HG03521 (cell line): Measurements from ENCODE around the gene ELN.

ENCODE experiments used
- ATAC-seq: cut with Tn5 transposase; IDR thresholded peaks from one replicate; pipeline ENCODE4 v1.9.1; 2021; ENCODE audit warnings: mild to moderate bottlenecking, moderate library complexity; ENCODE audit not compliant: unreplicated experiment

Gene ELN

DNA sequence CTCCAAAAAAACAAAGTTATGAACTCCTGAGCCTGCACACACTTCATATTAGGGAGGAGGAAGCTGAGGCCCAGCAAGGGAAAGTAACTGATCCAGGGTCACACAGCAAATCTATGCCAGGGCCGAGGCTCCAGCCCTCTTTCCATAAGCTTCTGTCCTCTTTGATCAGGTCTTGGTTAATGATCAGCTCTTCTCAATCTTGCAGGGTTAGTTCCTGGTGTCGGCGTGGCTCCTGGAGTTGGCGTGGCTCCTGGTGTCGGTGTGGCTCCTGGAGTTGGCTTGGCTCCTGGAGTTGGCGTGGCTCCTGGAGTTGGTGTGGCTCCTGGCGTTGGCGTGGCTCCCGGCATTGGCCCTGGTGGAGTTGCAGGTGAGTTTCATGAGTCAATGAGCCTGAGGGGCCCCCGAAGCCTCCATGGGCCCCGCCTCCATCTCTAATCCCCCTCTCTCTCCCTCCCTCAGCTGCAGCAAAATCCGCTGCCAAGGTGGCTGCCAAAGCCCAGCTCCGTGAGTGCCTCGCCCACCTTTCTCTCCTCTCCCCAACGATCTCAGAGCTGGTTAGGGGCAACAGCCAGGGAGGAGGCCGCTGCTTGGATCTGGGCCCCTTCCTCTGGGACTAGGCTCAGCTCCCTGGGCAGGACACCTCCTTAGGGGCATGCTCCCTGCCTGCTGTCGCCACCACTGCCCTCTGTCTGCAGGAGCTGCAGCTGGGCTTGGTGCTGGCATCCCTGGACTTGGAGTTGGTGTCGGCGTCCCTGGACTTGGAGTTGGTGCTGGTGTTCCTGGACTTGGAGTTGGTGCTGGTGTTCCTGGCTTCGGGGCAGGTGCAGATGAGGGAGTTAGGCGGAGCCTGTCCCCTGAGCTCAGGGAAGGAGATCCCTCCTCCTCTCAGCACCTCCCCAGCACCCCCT is 32.0 kb downstream of the ELN start:
- no peak for ATAC-seq

DNA sequence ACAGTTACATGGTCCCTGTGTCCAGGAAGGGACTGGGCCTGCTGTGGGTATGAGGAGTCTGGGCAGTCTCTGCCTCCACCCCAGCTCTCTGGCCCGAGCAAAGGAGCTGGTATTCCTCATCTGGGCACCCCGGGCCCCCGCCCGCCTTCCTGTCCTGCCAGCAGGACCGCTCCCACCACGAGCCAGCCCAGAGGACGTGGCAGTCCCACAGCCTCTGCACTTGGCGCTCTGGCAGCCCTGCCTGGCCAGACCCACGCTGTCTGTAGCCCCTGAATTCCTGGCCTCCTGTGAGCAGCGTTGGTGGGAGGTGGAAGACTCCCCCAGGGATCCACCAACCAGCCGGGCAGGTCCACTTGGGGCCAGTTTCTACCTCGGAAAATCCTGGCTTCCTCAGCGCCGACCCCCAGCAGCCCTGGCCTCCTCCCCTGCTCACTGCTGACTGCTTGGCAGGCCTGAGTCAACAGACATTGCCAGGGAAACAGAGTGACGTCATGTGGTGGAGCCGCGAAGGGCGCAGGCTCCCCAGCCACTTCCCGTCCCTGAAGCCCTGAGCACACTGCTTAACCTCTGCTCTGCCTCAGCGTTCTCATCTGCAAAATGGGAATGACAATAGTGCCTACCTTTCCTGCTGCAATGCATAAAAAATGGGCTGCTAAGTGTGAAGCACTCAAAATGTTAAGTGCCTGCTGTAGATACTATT is 34.0 kb downstream of the ELN start:
- no peak for ATAC-seq

DNA sequence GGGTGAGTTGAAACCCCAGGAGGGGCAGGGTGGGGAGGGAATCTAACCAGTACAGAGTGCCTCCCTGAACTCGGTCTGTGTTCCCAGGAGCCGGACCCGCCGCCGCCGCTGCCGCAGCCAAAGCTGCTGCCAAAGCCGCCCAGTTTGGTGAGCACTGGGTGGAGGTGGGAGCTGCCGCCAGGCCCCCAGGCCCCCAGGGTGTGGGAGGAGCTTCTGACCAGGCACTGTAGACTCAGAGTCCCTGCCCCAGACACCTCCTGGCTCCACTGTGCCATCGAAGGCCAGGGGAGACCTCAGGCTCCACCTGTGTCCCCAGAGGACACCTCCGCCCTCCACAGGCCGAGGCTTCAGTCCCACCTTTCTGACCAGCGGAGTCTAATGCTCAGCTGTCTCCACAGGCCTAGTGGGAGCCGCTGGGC is 35.3 kb downstream of the ELN start:
- ATAC-seq = no peak

DNA sequence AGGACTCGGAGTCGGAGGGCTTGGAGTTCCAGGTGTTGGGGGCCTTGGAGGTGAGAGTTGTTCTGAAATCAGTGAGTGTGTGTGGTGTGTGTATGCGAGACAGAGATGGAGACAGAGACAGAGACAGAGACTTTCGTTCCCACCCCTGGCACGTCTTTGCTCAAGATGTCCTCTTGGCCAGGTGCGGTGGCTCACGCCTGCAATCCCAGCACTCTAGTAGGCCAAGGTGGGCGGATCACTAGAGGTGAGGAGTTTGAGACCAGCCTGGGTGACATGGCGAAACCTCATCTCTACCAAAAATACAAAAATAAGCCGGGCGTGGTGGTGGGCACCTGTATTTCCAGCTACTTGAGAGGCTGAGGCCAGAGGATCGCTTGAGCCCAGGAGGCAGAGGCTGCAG is 35.7 kb downstream of the ELN start:
- no peak for ATAC-seq

DNA sequence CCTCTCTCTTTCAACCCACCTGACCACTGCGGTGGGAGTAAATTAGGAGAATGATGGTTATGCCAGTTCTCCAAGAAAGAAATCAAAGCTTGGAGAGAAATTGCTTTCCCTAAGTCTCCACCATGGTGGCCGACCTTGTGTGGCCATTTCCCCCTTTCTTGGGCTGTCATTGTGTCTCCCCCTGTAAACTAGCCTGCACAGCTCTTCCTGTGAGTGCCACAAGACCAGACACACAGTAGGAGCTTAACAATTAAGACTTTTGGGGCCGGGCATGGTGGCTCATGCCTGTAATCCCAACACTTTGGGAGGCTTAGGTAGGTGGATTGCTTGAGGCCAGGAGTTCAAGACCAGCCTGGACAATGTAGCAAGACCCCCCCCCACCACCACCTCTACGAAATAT is 36.7 kb downstream of the ELN start:
- no peak for ATAC-seq

DNA sequence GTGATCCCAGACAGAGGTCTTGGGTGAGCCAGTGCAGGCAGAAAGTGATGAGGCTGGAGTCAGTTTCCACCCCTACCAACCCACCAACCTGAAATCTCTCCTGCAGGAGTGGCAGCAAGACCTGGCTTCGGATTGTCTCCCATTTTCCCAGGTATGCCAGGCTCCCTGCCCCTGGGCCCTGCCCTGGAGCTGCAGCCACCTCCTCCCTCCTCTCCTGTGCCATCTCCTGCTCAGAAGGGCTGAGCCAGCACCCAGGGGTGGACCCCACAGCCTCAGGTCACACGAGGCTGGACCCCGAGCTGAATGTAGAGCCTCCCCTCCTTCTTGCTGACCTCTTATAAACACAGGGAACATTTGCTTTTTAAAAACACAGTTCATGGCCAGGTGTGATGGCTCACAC is 38.7 kb downstream of the ELN start:
- no peak for ATAC-seq

DNA sequence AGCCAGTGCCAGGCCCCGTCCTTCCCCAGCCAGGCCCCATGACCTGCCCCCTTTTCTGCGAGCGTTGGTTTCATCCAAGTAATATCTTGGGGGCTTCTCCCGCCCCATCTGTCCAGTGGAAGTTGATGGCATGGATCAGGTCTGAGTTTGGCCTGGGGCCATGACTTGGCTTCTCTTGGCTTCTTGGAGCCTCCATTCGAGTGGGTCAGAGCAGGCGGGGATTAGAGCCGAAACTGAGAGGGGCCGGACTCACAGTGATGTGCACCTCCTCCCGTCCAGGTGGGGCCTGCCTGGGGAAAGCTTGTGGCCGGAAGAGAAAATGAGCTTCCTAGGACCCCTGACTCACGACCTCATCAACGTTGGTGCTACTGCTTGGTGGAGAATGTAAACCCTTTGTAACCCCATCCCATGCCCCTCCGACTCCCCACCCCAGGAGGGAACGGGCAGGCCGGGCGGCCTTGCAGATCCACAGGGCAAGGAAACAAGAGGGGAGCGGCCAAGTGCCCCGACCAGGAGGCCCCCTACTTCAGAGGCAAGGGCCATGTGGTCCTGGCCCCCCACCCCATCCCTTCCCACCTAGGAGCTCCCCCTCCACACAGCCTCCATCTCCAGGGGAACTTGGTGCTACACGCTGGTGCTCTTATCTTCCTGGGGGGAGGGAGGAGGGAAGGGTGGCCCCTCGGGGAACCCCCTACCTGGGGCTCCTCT is 40.6 kb downstream of the ELN start:
- no peak for ATAC-seq

DNA sequence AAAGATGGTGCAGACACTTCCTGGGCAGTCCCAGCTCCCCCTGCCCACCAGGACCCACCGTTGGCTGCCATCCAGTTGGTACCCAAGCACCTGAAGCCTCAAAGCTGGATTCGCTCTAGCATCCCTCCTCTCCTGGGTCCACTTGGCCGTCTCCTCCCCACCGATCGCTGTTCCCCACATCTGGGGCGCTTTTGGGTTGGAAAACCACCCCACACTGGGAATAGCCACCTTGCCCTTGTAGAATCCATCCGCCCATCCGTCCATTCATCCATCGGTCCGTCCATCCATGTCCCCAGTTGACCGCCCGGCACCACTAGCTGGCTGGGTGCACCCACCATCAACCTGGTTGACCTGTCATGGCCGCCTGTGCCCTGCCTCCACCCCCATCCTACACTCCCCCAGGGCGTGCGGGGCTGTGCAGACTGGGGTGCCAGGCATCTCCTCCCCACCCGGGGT is 41.1 kb downstream of the ELN start:
- no peak for ATAC-seq

DNA sequence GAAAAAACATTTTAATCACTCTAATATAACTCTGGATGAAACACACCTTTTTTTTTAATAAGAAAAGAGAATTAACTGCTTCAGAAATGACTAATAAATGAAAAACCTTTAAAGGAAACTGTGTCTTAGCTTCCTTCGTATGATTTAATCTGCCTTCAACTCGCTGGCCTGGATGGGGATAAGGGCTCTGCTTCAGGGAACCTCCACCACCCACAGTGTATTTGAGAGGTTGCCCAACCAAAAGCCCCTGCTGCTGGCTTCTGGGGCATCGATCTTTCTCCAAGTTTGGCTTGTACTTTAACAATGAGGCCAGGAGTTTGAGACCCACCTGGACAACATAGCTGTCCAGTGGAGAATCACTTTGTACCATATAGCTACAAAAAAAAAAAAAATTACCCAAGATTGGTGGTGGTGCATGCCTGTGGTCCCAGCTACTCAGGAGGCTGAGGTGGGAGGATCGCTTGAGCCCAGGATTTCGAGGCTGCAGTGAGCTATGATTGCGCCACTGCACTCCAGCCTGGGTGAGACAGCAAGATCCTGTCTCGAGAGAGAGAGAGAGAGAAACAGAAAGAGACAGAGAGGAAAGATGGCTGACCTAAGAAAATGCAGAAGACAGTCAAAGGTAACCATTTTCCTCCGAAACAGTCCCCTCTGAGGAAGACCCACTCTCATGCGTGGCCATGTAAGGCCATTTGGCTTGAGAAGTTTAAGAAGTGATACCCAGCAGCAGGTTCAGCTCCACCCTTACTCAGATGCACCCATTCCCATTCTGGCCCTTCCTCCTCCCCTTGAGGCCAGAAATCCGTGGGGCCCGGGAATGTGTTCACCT is 42.0 kb downstream of the ELN start:
- no peak for ATAC-seq

DNA sequence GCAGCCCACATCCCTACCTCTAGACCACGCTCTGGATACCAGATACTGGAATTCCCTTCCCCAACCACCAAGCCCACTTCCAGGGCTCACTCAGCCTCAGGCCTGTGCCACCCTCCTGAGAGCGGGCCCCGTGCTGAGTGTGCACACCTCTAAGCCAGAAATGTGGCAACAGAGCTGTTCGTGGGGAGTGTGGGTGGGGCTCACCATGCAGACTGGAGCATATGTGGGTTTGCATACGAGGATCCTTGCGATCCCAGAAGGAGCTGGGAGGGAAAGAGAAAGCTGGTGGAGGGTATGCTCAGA is 42.6 kb downstream of the ELN start:
- no peak for ATAC-seq

DNA sequence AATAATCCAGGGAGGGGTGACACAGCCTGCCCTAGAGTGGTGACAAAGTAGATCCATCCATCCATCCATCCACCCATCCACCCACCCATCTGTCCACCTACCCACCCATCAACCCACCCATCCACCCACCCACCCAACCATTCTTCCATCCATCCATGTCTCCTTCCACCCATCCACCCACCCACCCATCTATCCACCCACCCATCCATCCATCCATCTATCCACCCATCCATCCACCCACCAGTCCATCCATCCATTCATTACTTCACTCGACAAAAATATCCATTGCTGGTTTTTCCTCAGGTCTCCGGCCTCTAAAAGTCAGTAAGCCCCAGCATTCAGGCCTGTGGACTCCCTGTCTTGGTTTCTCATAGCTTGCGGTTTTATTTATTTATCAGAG is 43.1 kb downstream of the ELN start:
- ATAC-seq = no peak

DNA sequence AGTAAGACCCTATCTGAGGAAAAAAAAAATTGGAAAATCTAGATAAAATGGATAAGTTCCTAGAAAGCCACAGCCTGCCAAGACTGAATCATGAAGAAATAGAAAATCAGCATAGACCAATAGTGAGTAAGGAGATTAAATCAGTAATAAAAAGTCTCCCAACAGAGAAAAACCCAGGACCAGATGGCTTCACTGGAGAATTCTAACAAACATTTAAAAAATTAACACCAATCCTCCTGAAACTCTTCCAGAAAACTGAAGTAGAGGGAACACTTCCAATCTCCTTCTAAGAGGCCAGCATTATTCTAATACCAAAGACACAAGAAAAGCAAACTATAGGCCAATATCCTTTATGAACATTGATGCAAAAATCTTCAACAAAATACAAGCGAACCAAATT is 46.8 kb downstream of the ELN start:
- no peak for ATAC-seq

DNA sequence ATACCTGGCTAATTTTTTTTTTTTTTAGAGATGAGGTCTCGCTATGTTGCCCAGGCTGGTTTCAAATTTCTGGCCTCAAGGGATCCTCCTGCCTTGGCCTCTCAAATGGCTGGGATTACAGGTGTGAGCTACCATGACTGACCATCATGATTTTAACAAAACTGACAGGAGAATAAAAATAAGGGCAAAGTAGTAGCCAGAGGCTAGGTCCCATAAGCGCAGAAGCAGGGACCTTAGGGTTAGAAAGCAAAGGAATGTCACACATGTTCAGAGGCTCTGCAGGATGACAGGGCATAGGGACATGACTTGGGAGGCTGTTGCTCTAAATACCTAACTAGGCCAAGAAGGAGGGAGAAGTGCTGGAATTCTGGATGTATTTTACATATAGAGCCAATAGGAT is 50.5 kb downstream of the ELN start:
- ATAC-seq = no peak

DNA sequence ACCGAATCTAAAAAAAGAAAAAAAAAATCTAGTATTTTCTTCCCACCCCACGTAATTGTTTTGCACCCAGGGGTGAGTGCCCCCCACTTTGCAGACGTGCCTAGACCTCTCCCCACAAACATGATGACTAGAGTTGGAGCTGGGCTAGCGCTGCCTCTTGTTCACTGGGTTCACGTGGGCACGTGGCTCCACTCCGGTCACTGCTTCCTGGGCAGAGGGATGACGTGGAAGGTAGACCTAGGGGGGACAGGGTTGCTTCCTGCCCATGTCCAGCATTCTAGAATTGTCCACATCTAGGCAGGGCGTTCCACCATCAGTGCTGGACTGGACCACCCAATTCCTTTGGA is 54.8 kb downstream of the ELN start:
- ATAC-seq = no peak

DNA sequence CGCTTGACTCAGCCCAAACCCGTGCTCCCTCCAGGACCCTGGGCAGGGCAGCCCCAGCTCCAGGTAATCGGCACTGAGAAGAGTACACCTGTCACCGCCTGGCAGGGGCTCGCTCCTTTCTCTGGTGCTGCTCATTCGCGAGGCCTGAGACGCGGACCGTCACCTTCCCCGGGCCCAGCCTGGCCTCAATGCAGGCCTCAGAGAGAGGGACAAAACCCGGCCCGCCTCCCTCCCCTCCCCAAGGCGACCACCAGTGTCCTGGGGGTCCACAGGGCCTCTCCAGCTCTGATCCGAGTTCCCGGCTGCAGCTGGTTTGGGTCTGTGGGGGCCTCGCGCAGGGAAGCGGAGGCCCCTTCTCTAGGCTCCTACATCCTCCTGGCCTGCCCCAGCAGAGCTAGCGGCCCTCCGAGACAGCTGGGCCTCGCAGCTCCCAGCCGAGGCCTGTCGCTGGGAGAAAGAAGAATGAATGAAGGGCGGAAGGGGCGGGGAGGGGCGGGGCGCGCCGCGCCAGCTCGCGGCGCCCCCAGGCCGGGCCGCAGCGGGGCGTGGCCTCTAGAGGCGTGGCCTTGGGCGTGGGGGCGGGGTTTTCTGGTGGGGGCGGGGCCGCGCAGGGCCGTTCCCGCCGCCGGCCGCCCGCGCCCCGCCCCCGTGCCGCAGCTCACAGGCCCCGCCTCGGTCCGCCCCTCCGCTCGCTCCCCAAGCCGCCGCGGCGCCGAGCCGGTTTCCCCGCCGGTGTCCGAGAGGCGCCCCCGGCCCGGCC is 55.3 kb downstream of the ELN start, which contains the start of gene LIMK1:
Gene LIMK1, plus strand, starts transcription at position 688 of the 760 bp plus-strand sequence. CDS start 187 bp downstream, outside the sequence.
- ATAC-seq = peak; percentile 74

DNA sequence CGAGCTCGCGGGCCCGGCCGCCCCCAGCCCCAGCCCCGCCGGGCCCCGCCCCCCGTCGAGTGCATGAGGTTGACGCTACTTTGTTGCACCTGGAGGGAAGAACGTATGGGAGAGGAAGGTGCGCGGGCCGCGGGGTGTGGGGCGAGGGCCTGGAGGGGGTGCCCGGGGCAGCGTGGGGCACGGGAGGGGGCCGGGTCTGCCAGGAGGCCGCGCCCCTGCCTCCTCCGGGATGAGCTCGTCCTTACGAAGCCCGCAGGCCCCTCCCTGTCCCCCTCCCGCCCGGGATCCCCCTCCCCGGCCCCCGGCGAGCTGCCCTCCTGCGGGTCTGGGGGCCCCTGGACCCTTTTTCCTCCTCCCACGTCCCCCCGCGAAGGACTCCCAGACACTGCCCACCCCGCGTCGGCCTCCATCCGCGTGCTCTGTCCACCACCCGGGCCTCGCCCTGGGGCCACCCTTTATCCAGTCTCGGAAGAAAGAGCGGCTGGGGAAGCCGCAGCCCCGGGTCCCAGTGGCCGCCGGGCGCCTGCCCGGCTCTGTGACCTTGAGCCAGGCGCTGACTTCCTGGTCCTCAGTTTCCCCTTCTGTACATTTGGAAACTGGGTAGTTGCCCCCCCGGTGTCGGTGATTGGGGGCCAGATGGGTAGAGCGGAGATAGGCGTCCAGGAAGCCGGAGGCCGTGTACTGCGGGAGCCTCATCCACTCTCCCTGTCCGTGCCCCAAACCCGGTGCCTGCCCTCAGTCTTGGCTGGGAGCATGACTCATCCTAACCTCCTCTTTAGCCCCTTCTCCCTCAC is 56.2 kb downstream of the ELN start:
- peak; percentile 43 for ATAC-seq

DNA sequence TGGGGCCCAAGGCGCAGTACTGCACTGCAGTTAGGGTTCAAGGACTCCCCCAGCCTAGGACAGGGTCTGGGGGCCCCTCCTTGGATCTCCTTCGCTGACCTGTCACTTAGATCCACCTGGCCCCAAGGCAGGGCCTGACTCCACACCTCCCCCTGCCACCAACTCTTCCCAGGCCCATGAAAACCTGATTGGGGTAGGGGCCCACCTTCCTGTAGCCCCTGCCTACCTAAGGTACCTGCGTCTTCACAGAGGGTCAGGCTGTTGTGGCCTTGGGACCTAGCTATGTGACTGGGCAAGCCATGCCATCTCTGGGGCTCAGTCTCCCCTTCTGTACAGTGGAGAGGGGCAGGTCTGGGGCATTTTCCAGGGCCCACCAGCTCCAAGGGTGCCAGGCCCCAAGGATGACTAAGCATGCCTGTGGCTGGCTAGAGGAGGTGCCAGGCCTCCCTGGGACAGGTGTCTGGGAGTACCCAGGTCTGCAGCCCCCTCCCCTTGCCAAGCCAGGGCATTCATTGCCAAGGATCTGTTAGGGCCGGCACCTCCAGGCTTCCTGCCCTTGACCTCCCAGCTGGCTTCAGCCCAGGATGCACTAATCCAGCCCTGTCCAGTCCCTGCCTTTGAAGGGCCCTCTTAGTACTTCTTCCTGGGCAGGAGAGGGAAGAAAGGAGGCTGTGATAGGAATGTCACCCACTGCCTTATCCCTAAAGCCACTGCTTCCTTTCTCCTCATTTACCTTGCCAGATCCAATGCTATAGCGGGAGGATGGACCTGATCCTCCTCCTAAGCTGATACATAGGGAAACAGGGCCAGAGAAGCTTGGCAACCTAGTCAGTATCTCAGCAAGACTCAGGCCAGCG is 57.0 kb downstream of the ELN start:
- ATAC-seq = no peak

DNA sequence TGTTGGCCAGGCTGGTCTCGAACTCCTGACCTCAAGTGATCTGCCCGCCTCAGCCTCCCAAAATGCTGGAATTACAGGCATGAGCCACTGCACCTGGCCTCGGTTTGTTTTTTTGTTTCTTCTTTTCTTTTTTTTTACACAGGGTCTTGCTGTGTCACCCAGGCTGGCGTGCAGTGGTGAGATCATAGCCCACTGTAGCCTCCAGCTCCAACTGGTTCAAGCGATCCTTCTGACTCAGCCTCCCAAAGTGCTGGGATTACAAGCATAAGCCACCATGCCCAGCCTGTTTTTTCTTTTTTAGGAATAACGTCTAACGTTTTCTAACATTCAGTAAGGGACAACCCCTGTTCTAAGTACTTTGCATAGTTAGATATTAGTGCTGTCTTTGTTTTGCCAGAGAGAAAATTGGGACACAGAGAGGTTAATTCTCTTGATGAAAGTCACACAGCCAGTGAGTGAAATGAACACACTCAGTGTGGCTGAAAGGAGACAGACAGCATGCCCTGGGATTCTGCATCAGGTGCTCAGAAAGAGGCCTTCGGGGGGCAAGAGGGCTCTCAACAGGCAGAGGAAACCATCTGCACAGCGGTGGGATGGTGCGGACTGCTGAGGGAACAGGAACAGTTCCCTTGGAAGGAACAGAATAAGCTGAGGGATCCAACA is 59.9 kb downstream of the ELN start:
- no peak for ATAC-seq
